IPS DF 6.9 (cell line): Measurements from ENCODE around the gene PNPLA7.

Source experiments
- DNase-seq: peaks from one replicate; pipeline ENCODE4 v3.0.0-alpha.2; 2013; ENCODE audit warnings: low read depth, low spot score
- H3K27ac ChIP-seq: one replicate; pipeline ENCODE4 v1.5.1; 2013; ENCODE audit warnings: low read length, control low read depth
- H3K27me3 ChIP-seq: 2 replicates; pipeline ENCODE4 v1.6.1; 2013; ENCODE audit warnings: mild to moderate bottlenecking, low read length; ENCODE audit not compliant: control insufficient read depth, insufficient read depth
- H3K36me3 ChIP-seq: 2 replicates; pipeline ENCODE4 v1.6.1; 2013; ENCODE audit warnings: low read length; ENCODE audit not compliant: control insufficient read depth, insufficient read depth
- H3K4me1 ChIP-seq: 2 replicates; pipeline ENCODE4 v1.6.1; 2013; ENCODE audit warnings: low read length; ENCODE audit not compliant: control insufficient read depth, insufficient read depth
- H3K4me3 ChIP-seq: 2 replicates; pipeline ENCODE4 v1.5.1; 2013; ENCODE audit warnings: mild to moderate bottlenecking, low read length
- H3K9me3 ChIP-seq: 2 replicates; pipeline ENCODE4 v1.6.1; 2013; ENCODE audit warnings: low read length, inconsistent platforms; ENCODE audit not compliant: control insufficient read depth, insufficient read depth
- WGBS: extraction: QIAGEN DNeasy Blood & Tissue Kit; methylation state at CpG from one replicate; pipeline ENCODE4 v1.1.7; 2013; ENCODE audit warnings: mixed read lengths, missing lambda C conversion rate; ENCODE audit not compliant: insufficient read length, insufficient coverage; 5-methylcytosine and 5-hydroxymethylcytosine counted together

PNPLA7 gene

GRCh38 chr9:137465000-137465719, 85.0 kb downstream of the PNPLA7 start:
- Histone ChIP-seq H3K9me3 (no peaks in the 10 kb centered on the region), H3K36me3 (peaks cover 2% of the 10 kb centered on the region; the same call in 1 of the 2 replicates), H3K27ac (no peak overlapping the region), H3K4me1 (no peaks in the 10 kb centered on the region), H3K27me3 (no peaks in the 10 kb centered on the region), H3K4me3 (no peak overlapping the region)
- DNase-seq = no peak
- WGBS = no CpG with 5 or more reads among the region's 23 CpGs

GRCh38 chr9:137464291-137464999, 85.8 kb downstream of the PNPLA7 start:
- DNase-seq = no peak
- no peak overlapping the region for H3K27ac ChIP-seq
- H3K27me3 ChIP-seq = no peaks in the 10 kb centered on the region
- 0 out of 2 replicates have a peak, but pooled peaks cover under 1% of the 10 kb centered on the region for H3K4me1 ChIP-seq
- peaks cover 2% of the 10 kb centered on the region; the same call in 1 of the 2 replicates for H3K36me3 ChIP-seq
- H3K4me3 ChIP-seq = no peak overlapping the region
- no peaks in the 10 kb centered on the region for H3K9me3 ChIP-seq
- WGBS = no CpG with 5 or more reads among the region's 28 CpGs

GRCh38 chr9:137463931-137464290, 86.3 kb downstream of the PNPLA7 start:
- no peaks in the 10 kb centered on the region for H3K27me3 ChIP-seq
- no CpG with 5 or more reads among the region's 18 CpGs for WGBS
- H3K27ac ChIP-seq = no peak overlapping the region
- 0 out of 2 replicates have a peak, but pooled peaks cover 2% of the 10 kb centered on the region for H3K4me1 ChIP-seq
- DNase-seq = no peak
- peaks cover 2% of the 10 kb centered on the region; the same call in 1 of the 2 replicates for H3K36me3 ChIP-seq
- H3K4me3 ChIP-seq = no peak overlapping the region
- H3K9me3 ChIP-seq = no peaks in the 10 kb centered on the region

GRCh38 chr9:137462986-137463930, 86.9 kb downstream of the PNPLA7 start:
- Histone ChIP-seq H3K36me3 (peaks cover 2% of the 10 kb centered on the region; the same call in 1 of the 2 replicates), H3K9me3 (no peaks in the 10 kb centered on the region), H3K4me3 (no peak overlapping the region), H3K4me1 (0 out of 2 replicates have a peak, but pooled peaks cover 2% of the 10 kb centered on the region), H3K27me3 (no peaks in the 10 kb centered on the region), H3K27ac (no peak overlapping the region)
- no CpG with 5 or more reads among the region's 30 CpGs for WGBS
- DNase-seq = no peak

GRCh38 chr9:137462396-137462985, 87.7 kb downstream of the PNPLA7 start:
- peaks cover 6% of the 10 kb centered on the region; the same call in 1 of the 2 replicates for H3K4me1 ChIP-seq

GRCh38 chr9:137461663-137462395, 88.4 kb downstream of the PNPLA7 start:
- peaks cover 6% of the 10 kb centered on the region; the same call in 1 of the 2 replicates for H3K36me3 ChIP-seq
- H3K4me1 ChIP-seq = peaks cover 6% of the 10 kb centered on the region; the same call in 1 of the 2 replicates
- DNase-seq = no peak
- no peak overlapping the region for H3K4me3 ChIP-seq
- no peaks in the 10 kb centered on the region for H3K27me3 ChIP-seq
- no CpG with 5 or more reads among the region's 52 CpGs for WGBS
- no peaks in the 10 kb centered on the region for H3K9me3 ChIP-seq
- H3K27ac ChIP-seq = no peak overlapping the region

More at GRCh38 chr9:137462396-137462985, 87.7 kb downstream of the PNPLA7 start:
- no peak overlapping the region for H3K27ac ChIP-seq
- H3K36me3 ChIP-seq = peaks cover 2% of the 10 kb centered on the region; the same call in 1 of the 2 replicates
- no peaks in the 10 kb centered on the region for H3K9me3 ChIP-seq
- no peak overlapping the region for H3K4me3 ChIP-seq
- H3K27me3 ChIP-seq = no peaks in the 10 kb centered on the region
- no CpG with 5 or more reads among the region's 25 CpGs for WGBS
- DNase-seq = no peak

- no CpG with 5 or more reads among the region's 21 CpGs for WGBS
- no peak overlapping the region for H3K27ac ChIP-seq
- no peaks in the 10 kb centered on the region for H3K9me3 ChIP-seq
- no peak overlapping the region for H3K4me3 ChIP-seq
- peaks cover 6% of the 10 kb centered on the region; the same call in 1 of the 2 replicates for H3K4me1 ChIP-seq
- peaks cover 6% of the 10 kb centered on the region; the same call in 1 of the 2 replicates for H3K36me3 ChIP-seq
- DNase-seq = no peak
- no peaks in the 10 kb centered on the region for H3K27me3 ChIP-seq
These were observed 88.9 kb downstream of the PNPLA7 start for GRCh38 chr9:137461316-137461662.

- H3K4me1 ChIP-seq = peaks cover 6% of the 10 kb centered on the region; the same call in 1 of the 2 replicates
- H3K27ac ChIP-seq = no peak overlapping the region
- no peak for DNase-seq
- peaks cover 6% of the 10 kb centered on the region; the same call in 1 of the 2 replicates for H3K36me3 ChIP-seq
- WGBS = no CpG with 5 or more reads among the region's 31 CpGs
- H3K27me3 ChIP-seq = no peaks in the 10 kb centered on the region
- no peak overlapping the region for H3K4me3 ChIP-seq
- H3K9me3 ChIP-seq = no peaks in the 10 kb centered on the region
These were observed 89.6 kb downstream of the PNPLA7 start for GRCh38 chr9:137460363-137461315.
